Ishikawa (cell line): ENCODE results near the gene IGSF23.

ENCODE experiments used
- CREB1 ChIP-seq: IDR thresholded peaks from 2 replicates; pipeline ENCODE4 v1.6.1; 2012; ENCODE audit warnings: low read depth
- EGR1 ChIP-seq: IDR thresholded peaks from 2 replicates; pipeline ENCODE4 v1.6.1; 2012
- EP300 ChIP-seq: IDR thresholded peaks from 2 replicates; pipeline ENCODE4 v1.6.1; 2012; ENCODE audit warnings: borderline replicate concordance
- MAX ChIP-seq: IDR thresholded peaks from 2 replicates; pipeline ENCODE4 v1.6.1; 2012
- NFIC ChIP-seq: IDR thresholded peaks from 2 replicates; pipeline ENCODE4 v1.6.1; 2012
- RAD21 ChIP-seq: IDR thresholded peaks from 2 replicates; pipeline ENCODE4 v1.6.1; 2012; ENCODE audit warnings: low read depth
- TAF1 ChIP-seq: IDR thresholded peaks from 2 replicates; pipeline ENCODE4 v1.6.1; 2012; ENCODE audit warnings: low read depth, mild to moderate bottlenecking
- YY1 ChIP-seq: IDR thresholded peaks from 2 replicates; pipeline ENCODE4 v1.6.1; 2012; ENCODE audit warnings: low read depth
- ZBTB7A ChIP-seq: IDR thresholded peaks from 2 replicates; pipeline ENCODE4 v1.6.1; 2012; ENCODE audit warnings: low read depth
- TF ChIP-seq, protein P1 (sequence below): IDR thresholded peaks from 2 replicates; pipeline ENCODE4 v1.6.1; 2012; ENCODE audit warnings: low read depth, mild to moderate bottlenecking
- TF ChIP-seq, protein P2 (sequence below): IDR thresholded peaks from 2 replicates; pipeline ENCODE4 v1.6.1; 2012

DNA sequence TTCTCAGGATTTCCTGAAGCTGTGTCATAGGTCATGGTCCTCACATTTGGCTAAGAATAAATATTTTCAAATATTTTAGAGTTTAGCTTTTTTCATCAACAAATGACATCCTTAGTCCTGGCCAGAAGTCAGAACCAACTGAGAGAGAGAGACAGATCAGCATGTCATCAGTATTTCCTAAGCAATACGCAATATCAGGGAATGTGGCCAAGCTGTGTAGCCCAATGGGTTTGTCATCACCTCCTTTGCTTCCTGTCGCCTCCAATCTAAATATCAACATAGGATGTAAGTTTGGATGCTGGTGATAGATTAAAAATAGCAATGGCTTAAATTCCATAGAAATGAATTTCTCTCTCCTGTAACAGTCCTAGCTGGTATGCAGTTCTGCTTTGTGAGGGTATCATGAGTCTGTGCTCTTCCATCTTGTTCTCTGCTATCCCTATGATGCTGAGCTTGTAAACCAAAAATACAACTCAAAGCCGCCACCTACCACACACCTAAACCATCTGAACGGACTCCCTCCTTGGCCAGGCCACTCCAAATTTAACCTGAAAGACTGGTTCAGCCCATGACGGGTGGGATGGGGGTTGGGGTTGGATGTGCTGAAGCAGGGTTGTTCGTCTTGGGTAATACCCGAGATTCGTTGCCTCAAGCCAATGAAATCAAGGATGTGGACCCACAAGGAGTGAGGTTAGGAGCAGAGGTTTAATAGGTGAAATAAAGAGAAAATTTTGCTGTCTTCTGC lies 10.0 kb upstream of the IGSF23 start:
- TF ChIP-seq, protein P1, sequence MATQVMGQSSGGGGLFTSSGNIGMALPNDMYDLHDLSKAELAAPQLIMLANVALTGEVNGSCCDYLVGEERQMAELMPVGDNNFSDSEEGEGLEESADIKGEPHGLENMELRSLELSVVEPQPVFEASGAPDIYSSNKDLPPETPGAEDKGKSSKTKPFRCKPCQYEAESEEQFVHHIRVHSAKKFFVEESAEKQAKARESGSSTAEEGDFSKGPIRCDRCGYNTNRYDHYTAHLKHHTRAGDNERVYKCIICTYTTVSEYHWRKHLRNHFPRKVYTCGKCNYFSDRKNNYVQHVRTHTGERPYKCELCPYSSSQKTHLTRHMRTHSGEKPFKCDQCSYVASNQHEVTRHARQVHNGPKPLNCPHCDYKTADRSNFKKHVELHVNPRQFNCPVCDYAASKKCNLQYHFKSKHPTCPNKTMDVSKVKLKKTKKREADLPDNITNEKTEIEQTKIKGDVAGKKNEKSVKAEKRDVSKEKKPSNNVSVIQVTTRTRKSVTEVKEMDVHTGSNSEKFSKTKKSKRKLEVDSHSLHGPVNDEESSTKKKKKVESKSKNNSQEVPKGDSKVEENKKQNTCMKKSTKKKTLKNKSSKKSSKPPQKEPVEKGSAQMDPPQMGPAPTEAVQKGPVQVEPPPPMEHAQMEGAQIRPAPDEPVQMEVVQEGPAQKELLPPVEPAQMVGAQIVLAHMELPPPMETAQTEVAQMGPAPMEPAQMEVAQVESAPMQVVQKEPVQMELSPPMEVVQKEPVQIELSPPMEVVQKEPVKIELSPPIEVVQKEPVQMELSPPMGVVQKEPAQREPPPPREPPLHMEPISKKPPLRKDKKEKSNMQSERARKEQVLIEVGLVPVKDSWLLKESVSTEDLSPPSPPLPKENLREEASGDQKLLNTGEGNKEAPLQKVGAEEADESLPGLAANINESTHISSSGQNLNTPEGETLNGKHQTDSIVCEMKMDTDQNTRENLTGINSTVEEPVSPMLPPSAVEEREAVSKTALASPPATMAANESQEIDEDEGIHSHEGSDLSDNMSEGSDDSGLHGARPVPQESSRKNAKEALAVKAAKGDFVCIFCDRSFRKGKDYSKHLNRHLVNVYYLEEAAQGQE, result no peak
- TF ChIP-seq EP300, result no peak
- TF ChIP-seq MAX, result no peak
- TF ChIP-seq EGR1, result no peak
- TF ChIP-seq ZBTB7A, result no peak
- TF ChIP-seq RAD21, result no peak
- TF ChIP-seq NFIC, result no peak
- no peak for TF ChIP-seq YY1
- no peak for TF ChIP-seq TAF1
- TF ChIP-seq, protein P2, sequence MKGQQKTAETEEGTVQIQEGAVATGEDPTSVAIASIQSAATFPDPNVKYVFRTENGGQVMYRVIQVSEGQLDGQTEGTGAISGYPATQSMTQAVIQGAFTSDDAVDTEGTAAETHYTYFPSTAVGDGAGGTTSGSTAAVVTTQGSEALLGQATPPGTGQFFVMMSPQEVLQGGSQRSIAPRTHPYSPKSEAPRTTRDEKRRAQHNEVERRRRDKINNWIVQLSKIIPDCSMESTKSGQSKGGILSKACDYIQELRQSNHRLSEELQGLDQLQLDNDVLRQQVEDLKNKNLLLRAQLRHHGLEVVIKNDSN, result no peak
- TF ChIP-seq CREB1, result no peak
